Sigmoid colon (tissue), 4 donors: ENCODE measurements around the gene TSPAN9.

ENCODE experiments used
- POLR2AphosphoS5 ChIP-seq, 4 donors: sonication (generic); formaldehyde crosslinking; IDR thresholded peaks; one replicate each; pipeline ENCODE4 v1.6.1; 2017; ENCODE audit warnings: antibody characterized with exemption in 4 of 4
- TF ChIP-seq, protein P1 (sequence below), 4 experiments: fragments of 450-650 bp in 3 of 4; fragments of 200-600 bp in 1 of 4; IDR thresholded peaks; one replicate each; pipeline ENCODE4 v1.5.1; 2016 to 2019; ENCODE audit warnings: antibody characterized with exemption in 4 of 4, mild to moderate bottlenecking in 3 of 4, moderate library complexity in 2 of 4

- TF ChIP-seq, protein P1, sequence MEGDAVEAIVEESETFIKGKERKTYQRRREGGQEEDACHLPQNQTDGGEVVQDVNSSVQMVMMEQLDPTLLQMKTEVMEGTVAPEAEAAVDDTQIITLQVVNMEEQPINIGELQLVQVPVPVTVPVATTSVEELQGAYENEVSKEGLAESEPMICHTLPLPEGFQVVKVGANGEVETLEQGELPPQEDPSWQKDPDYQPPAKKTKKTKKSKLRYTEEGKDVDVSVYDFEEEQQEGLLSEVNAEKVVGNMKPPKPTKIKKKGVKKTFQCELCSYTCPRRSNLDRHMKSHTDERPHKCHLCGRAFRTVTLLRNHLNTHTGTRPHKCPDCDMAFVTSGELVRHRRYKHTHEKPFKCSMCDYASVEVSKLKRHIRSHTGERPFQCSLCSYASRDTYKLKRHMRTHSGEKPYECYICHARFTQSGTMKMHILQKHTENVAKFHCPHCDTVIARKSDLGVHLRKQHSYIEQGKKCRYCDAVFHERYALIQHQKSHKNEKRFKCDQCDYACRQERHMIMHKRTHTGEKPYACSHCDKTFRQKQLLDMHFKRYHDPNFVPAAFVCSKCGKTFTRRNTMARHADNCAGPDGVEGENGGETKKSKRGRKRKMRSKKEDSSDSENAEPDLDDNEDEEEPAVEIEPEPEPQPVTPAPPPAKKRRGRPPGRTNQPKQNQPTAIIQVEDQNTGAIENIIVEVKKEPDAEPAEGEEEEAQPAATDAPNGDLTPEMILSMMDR (IDR thresholded peaks at IDR 0.05), result no peak
- no peak for TF ChIP-seq POLR2AphosphoS5 (IDR thresholded peaks at IDR 0.05)
Observed at GRCh38 chr12:3170423-3171194, 93.4 kb downstream of the TSPAN9 start.
